Measurements from ENCODE around the gene MAPK10.
"Not testable (repeated sequence)": the region's sequence is repeated elsewhere in the genome, so short reads cannot be mapped to it uniquely, and the experiment has no call there.

Gene MAPK10

DNA sequence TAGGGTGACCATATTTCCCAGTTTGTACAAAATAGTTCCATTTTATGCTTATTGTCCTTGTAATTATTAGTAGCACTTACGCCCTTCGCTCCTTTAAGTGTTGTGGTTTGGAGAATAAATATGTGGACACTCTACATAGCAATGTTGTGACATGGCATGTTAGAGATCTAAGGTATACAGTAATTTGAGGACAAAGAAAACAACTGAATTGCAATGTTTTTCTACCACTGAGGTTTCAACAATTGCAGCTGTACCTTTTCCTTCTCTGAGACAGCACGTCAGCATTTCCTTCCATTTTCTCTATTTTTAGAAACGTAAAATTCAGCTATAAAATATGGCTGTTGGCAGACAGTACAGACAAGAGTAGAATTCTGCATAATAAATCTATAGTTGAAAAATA is 323.1 kb downstream of the MAPK10 start:
- no peak for FAIRE-seq
- TF ChIP-seq, protein P1, sequence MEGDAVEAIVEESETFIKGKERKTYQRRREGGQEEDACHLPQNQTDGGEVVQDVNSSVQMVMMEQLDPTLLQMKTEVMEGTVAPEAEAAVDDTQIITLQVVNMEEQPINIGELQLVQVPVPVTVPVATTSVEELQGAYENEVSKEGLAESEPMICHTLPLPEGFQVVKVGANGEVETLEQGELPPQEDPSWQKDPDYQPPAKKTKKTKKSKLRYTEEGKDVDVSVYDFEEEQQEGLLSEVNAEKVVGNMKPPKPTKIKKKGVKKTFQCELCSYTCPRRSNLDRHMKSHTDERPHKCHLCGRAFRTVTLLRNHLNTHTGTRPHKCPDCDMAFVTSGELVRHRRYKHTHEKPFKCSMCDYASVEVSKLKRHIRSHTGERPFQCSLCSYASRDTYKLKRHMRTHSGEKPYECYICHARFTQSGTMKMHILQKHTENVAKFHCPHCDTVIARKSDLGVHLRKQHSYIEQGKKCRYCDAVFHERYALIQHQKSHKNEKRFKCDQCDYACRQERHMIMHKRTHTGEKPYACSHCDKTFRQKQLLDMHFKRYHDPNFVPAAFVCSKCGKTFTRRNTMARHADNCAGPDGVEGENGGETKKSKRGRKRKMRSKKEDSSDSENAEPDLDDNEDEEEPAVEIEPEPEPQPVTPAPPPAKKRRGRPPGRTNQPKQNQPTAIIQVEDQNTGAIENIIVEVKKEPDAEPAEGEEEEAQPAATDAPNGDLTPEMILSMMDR (IDR thresholded peaks at IDR 0.05; ENCODE audit: insufficient read depth, missing control alignments) = no peak
- DNase-seq (ENCODE audit: insufficient read length, low spot score) = no peak

GRCh38 chr4:86035688-86036087 is 324.2 kb downstream of the MAPK10 start:
- FAIRE-seq (no peak), DNase-seq (ENCODE audit: insufficient read length, low spot score) (no peak)
- TF ChIP-seq, protein P1 (IDR thresholded peaks at IDR 0.05; ENCODE audit: insufficient read depth, missing control alignments) = no peak

- DNase-seq (ENCODE audit: insufficient read length, low spot score) = no peak
- FAIRE-seq = no peak
- TF ChIP-seq, protein P1 (IDR thresholded peaks at IDR 0.05; ENCODE audit: insufficient read depth, missing control alignments) = no peak
Measured at GRCh38 chr4:86034616-86035015, 325.2 kb downstream of the MAPK10 start.

DNA sequence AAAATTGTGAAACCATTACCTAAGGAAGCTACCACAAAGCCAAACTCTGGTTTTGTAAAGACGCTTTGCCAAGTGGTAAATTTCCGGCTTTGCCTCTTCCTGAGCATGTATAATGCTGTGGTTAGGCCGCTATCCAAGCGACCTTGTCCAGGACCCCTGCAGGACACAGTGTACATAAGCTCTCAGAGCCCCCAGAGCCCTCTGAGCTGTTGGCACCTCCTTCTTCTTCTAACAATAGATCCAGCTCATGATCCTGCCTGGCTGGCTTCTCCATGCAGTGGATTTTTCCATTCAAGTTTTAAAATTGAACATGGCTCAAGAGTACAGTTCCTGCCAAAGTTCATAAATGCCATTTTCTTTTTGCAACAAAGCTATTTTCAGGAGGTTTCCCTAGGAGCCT is 326.7 kb downstream of the MAPK10 start:
- FAIRE-seq = no peak

GRCh38 chr4:86032476-86033022 is 327.3 kb downstream of the MAPK10 start:
- TF ChIP-seq, protein P1 (IDR thresholded peaks at IDR 0.05; ENCODE audit: insufficient read depth, missing control alignments) = no peak
- FAIRE-seq = no peak
- DNase-seq (ENCODE audit: insufficient read length, low spot score) = no peak

More for the DNA sequence above, 326.7 kb downstream of the MAPK10 start:
- TF ChIP-seq, protein P1 (IDR thresholded peaks at IDR 0.05; ENCODE audit: insufficient read depth, missing control alignments) = no peak
- no peak for DNase-seq (ENCODE audit: insufficient read length, low spot score)

- TF ChIP-seq, protein P1 (IDR thresholded peaks at IDR 0.05; ENCODE audit: insufficient read depth, missing control alignments) = no peak
- FAIRE-seq (no peak), DNase-seq (ENCODE audit: insufficient read length, low spot score) (no peak)
Measured at GRCh38 chr4:86031927-86032326, 327.9 kb downstream of the MAPK10 start.

GRCh38 chr4:86026720-86027119 is 333.1 kb downstream of the MAPK10 start:
- FAIRE-seq (no peak), DNase-seq (ENCODE audit: insufficient read length, low spot score) (no peak)
- TF ChIP-seq, protein P1 (IDR thresholded peaks at IDR 0.05; ENCODE audit: insufficient read depth, missing control alignments) = no peak

DNA sequence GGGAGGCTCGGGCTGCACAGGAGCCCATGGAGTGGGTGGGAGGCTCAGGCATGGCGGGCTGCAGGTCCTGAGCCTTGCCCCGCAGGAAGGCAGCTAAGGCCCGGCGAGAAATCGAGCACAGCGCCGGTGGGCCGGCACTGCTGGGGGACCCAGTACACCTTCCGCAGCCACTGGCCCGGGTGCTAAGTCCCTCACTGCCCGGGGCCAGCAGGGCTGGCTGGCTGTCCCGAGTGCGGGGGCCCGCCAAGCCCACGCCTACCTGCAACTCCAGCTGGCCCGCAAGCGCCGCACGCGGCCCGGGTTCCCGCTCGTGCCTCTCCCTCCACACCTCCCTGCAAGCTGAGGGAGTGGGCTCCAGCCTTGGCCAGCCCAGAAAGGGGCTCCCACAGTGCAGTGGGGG is 338.2 kb downstream of the MAPK10 start:
- FAIRE-seq; DNase-seq (ENCODE audit: insufficient read length, low spot score): not testable (repeated sequence)

All from D721Med (cell line).